ENCODE measurements around the gene SLC26A8.
"Not testable (repeated sequence)": the region's sequence is repeated elsewhere in the genome, so short reads cannot be mapped to it uniquely, and the experiment has no call there.

SLC26A8 gene

GRCh38 chr6:36019167-36019566, 5.3 kb downstream of the SLC26A8 start:
- TF ChIP-seq, protein P1, sequence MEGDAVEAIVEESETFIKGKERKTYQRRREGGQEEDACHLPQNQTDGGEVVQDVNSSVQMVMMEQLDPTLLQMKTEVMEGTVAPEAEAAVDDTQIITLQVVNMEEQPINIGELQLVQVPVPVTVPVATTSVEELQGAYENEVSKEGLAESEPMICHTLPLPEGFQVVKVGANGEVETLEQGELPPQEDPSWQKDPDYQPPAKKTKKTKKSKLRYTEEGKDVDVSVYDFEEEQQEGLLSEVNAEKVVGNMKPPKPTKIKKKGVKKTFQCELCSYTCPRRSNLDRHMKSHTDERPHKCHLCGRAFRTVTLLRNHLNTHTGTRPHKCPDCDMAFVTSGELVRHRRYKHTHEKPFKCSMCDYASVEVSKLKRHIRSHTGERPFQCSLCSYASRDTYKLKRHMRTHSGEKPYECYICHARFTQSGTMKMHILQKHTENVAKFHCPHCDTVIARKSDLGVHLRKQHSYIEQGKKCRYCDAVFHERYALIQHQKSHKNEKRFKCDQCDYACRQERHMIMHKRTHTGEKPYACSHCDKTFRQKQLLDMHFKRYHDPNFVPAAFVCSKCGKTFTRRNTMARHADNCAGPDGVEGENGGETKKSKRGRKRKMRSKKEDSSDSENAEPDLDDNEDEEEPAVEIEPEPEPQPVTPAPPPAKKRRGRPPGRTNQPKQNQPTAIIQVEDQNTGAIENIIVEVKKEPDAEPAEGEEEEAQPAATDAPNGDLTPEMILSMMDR (IDR thresholded peaks at IDR 0.05; ENCODE audit: insufficient read depth, low read length, missing control alignments), result no peak
- CTCF ChIA-PET, result interaction anchor here (1.4 kb wide), 1 partner anchor 76 kb away, joined by 4 read pairs; no protein-coding TSS in a partner anchor
- POLR2A ChIA-PET, result no interaction called here
- H3K4me3 ChIP-seq (ENCODE audit: low read depth, low read length), result no peak overlapping the region
- no peak for DNase-seq (ENCODE audit: low read depth, low spot score)

DNA sequence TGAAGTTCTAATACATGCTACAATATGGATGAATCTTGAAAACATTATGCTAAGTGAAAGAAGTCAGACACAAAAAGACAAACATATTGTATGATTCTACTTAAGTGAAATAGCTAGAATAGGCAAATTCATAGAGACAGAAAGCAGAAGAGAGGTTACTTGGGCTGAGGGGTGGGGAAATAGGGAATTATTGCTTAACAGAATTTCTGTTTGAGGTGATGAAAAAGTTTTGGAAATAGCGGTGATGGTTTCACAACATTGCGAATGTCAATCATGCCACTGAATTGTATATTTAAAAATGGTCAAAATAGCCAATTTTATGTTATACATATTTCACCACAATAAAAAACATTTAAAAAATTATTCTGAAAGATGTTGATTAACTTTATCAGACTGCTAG, 6.1 kb downstream of the SLC26A8 start:
- POLR2A ChIA-PET, result no interaction called here

DNA sequence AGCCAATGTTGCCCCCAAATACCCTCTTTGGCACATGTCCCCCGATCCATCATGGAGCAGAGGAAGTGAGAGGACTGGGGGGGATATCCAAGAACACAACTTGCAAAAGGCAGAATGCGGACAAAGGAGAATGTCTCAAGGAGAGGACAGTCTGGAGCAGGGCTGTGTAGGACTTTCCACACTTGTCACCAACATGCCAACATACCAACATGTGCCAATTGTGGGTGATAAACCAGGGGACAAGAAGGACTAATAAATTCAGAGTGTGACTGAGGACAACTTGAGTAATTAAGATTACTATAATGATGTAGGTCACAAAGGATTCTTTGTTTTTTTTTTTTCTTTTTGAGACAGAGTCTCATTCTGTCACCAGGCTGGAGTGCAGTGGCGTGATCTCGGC, 8.8 kb downstream of the SLC26A8 start:
- H3K4me3 ChIP-seq (ENCODE audit: low read depth, low read length), result no peak overlapping the region
- TF ChIP-seq, protein P1 (IDR thresholded peaks at IDR 0.05; ENCODE audit: insufficient read depth, low read length, missing control alignments), result no peak
- CTCF ChIA-PET, result interaction anchor here (1.3 to 2.5 kb wide), 2 partner anchors 8 to 79 kb away, joined by 3 to 13 read pairs; no protein-coding TSS in a partner anchor
- DNase-seq (ENCODE audit: low read depth, low spot score), result no peak
- POLR2A ChIA-PET, result no interaction called here

More for the DNA sequence above, 6.1 kb downstream of the SLC26A8 start:
- DNase-seq (ENCODE audit: low read depth, low spot score), result no peak
- CTCF ChIA-PET, result interaction anchor here (1.0 kb wide), 1 partner anchor 9 kb away, joined by 4 read pairs; the partner anchor contains the start of gene MAPK14
- no peak overlapping the region for H3K4me3 ChIP-seq (ENCODE audit: low read depth, low read length)
- TF ChIP-seq, protein P1 (IDR thresholded peaks at IDR 0.05; ENCODE audit: insufficient read depth, low read length, missing control alignments), result no peak

DNA sequence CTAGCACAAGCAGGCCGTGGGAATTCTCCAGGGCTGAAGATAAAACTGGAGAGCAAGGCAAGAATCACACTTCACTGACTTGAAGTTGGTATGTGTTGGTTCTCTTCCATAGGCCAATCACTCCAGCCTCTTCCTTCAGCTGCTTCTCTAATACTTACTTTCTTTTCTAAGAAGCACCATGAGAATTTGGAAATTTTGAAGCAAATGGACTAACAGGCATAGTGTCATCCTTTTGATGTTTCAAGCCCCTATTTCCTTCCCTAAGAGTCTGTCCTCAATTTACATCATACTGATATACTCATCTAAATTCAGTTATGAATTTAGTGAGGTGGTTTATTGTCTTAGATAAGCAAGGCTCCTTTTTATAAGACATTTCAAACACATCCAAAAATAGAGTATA, 24.0 kb downstream of the SLC26A8 start:
- no peak for DNase-seq (ENCODE audit: low read depth, low spot score)
- H3K4me3 ChIP-seq (ENCODE audit: low read depth, low read length), result no peak overlapping the region
- TF ChIP-seq, protein P1 (IDR thresholded peaks at IDR 0.05; ENCODE audit: insufficient read depth, low read length, missing control alignments), result no peak
- ChIA-PET POLR2A (no interaction called here), CTCF (interaction anchor here (0.7 to 1.1 kb wide), 4 partner anchors 14 to 95 kb away, joined by 3 to 4 read pairs (median 3); partner anchors contain the start of gene MAPK14)

DNA sequence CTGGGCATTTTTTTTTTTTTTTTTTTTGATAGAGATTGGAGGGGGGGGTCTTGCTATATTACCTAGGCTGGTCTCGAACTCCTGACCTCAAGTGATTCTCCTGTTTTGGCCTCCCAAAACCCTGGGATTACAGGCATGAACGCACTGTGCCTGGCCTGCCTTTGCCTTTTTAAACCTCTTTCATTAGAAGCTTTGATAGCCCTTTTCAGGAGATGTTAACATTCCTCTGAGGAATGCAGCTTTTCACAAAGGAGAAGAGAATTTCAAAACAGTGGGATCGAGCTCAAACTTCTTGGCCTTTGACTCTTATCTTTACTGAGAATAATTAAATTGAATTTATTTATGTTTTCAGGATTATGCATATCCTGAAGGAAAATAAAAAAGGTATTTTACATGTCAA, 31.3 kb downstream of the SLC26A8 start:
- POLR2A ChIA-PET, result no interaction called here
- CTCF ChIA-PET, result interaction anchor here (0.6 to 1.3 kb wide), 2 partner anchors 23 to 102 kb away, joined by 3 to 4 read pairs; no protein-coding TSS in a partner anchor

DNA sequence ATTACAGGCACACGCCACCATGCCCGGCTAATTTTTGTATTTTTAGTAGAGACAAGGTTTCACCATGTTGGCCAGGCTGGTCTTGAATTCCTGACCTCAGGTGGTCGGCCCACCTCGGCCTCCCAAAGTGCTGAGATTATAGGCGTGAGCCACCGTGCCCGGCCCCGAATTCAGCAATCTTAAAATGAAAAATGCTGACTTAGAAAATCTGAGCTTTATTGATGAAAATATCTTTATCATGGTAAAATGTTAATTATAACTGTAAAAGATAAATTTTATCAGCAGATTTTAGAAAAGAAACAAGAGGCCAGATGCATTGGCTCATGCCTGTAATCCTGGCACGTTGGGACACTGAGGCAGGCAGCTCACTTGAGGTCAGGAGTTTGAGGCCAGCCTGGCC, 36.4 kb downstream of the SLC26A8 start:
- H3K4me3 ChIP-seq (ENCODE audit: low read depth, low read length); POLR2A ChIA-PET; DNase-seq (ENCODE audit: low read depth, low spot score): not testable (repeated sequence)
- CTCF ChIA-PET, result interaction anchor here (0.7 kb wide), 1 partner anchor 108 kb away, joined by 3 read pairs; no protein-coding TSS in a partner anchor

More for the DNA sequence above, 31.3 kb downstream of the SLC26A8 start:
- DNase-seq (ENCODE audit: low read depth, low spot score), result no peak
- TF ChIP-seq, protein P1 (IDR thresholded peaks at IDR 0.05; ENCODE audit: insufficient read depth, low read length, missing control alignments), result no peak
- no peak overlapping the region for H3K4me3 ChIP-seq (ENCODE audit: low read depth, low read length)

- ChIA-PET CTCF (no interaction called here), POLR2A (no interaction called here)
- no peak overlapping the region for H3K4me3 ChIP-seq (ENCODE audit: low read depth, low read length)
- TF ChIP-seq, protein P1 (IDR thresholded peaks at IDR 0.05; ENCODE audit: insufficient read depth, low read length, missing control alignments), result no peak
- DNase-seq (ENCODE audit: low read depth, low spot score), result no peak
Measured at GRCh38 chr6:35984701-35985100, 39.7 kb downstream of the SLC26A8 start.

Data from AG04449 (cell line).